Measurements from ENCODE around the gene KCNJ16.

KCNJ16 gene

DNA sequence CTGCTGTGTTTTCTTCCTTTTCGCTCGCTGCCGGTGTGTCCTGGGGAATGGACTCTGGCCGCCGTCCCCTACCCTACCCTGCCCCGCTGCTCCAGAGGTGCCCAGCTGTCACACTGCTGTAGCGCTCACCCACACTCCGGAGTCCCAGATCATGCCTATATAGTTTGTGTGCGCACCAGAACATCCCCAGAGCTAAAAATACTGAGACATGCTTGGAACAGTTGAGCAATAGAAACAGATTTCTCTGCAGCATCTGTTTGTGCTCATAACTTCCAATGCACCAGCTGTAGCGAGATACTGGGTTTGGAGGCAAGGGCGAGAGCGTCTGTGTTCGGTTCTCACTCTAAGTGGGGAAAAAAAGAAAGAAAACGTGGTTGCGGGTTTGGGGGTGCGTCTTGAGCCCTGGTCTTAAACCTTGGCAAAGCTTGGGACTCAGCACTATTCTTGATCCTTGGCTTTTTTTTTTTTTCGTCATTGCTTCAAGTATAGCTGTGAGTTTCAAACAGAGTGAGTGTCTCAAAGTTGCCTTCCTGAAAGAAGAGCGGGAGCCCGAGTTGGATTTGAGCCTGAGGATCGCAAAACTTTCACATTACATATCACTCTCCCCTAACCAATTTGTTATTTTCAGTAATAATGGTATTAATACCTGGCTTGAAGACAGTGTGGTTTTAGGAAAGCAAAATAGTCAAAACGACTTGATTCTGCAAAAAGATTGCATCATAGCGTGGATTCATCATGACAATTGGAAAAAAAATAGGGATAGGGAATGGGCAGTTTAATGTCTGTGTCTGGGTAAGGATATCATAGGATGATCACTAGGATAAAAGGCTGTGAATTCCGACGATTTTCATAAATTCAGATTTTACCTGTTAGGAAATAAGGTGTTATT, 94.9 kb downstream of the KCNJ16 start:
- DNase-seq (ENCODE audit: low read depth) = peak; percentile 72

DNA sequence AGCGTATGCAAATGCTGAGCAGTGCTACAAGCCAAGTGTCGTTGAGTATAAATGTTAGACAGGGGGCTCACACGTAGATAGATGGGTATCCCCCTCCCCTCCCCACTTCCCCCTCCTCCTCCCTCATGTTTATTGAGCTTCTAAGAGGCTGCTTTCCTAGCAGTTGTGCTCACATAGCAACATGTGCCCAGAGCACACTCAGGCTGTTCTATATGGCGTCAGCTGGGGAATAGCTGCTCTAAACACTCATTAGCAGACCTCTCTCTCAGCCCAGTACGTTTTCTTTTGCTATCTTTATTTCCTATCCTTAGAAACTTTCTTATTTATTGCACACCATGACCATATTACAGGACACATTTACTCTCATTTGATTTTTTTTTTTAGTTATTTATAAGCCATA, 96.1 kb downstream of the KCNJ16 start:
- DNase-seq (ENCODE audit: low read depth) = no peak

DNA sequence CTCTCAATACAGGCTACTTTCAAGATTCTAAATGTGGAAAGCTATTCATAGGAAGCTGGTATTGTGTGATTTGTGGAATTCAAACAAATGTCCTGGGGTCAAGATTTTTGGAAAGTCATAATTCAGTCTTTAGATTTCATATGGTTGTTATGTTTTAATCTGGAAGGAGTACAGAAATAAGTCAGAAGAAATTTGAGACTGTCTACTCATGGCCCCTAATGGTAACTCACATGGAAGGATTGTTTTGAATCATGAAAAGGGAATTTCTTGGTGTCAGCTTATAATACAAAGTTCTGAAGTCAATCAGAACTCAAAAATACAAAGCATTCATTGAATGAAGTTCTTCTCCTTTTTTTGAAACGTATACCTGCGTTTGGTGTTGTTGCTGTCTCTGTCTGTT, 97.4 kb downstream of the KCNJ16 start:
- no peak for DNase-seq (ENCODE audit: low read depth)

DNA sequence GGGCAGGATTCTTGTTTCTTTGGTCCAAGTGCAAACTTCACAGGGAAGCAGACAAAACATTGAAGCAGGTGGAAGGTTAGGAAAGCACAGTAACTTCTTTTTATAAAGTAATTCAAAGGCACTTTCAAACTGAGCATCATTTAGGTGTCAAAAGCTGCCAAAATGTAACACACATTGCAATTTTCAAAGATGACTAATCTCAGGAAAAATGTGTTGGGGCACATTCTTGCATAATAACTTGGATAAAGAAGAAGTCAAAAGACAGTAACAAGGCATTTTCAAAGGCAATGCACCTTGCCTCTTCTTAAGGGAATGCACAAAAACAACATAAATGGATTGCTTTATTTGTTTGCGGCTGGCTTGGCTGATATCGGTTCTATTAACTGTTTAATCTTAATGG, 97.9 kb downstream of the KCNJ16 start:
- peak; percentile 23 for DNase-seq (ENCODE audit: low read depth)

DNA sequence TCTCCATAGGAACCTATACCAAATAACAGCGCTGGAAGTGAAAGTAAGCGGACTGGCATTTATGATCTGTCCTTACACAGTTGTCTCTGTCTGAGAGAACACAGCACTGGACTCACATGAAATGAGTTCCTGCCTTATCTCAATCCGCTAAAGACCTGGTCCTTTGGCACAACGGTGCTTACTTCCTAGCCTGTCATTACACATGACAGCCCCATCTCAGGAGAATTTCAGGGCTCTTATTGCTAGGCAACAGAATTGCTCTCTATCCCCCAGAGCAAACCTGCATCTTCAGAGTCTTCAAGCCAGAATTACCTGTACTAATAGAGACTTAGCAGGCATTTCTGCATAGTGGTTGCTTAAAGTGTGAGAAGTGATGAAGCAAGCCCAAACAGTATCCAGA, 98.7 kb downstream of the KCNJ16 start:
- DNase-seq (ENCODE audit: low read depth) = no peak

DNA sequence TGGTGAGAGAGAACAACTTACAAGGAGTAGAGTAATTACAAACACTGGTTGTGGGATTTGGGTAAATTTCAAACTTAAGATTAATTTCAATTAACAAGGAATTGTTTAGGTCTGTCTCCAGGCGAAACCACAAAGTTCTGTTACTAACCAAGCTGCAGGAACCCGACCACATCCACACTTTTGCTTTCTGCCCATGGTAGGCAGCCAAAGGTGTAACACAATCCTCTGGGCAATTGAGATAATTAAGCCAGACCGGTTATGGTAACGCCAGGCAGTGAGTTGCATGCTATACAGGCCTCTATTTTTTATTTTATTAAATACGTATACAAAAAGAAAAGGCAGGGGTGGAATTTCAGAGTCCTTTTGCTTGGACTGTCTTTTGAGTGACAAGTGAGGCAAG, 106.4 kb downstream of the KCNJ16 start:
- no peak for DNase-seq (ENCODE audit: low read depth)

DNA sequence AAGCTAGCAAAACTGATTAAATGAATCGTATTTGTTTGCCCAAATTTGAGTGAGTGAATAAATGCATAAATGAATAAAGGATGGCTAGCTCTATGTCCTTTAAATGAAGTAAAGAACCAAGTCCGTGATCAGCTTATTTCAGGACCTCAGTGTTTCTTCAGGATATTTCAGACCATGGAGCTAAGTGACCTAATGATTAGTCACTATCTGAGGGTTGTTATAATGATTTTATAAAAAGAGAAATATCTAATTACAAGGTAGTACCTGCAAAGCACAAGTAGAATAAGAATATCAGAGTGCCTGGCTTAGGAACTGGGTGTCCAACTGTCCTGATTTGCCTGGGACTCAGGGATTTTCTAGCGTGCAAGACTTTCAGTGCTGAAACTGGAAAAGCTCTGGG, 106.8 kb downstream of the KCNJ16 start:
- DNase-seq (ENCODE audit: low read depth) = no peak

DNA sequence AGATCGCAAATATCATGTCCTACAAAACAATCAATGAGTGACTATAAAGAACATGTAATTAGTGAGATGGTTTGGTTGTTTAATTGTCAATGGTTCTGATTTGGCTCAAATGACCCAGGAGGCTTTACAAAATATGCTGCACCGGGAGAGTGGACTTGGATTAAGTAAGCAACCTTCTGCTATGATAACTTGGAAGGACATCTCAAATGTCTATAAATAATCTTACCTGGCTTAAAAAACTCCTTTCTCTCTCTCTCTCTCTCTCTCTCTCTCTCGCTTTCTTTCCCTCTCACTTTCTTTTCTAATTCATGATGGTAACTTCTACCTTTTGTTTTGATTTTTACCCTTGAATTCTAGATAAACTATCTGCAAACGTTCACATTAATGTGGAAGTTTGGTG, 108.5 kb downstream of the KCNJ16 start:
- DNase-seq (ENCODE audit: low read depth) = no peak

DNA sequence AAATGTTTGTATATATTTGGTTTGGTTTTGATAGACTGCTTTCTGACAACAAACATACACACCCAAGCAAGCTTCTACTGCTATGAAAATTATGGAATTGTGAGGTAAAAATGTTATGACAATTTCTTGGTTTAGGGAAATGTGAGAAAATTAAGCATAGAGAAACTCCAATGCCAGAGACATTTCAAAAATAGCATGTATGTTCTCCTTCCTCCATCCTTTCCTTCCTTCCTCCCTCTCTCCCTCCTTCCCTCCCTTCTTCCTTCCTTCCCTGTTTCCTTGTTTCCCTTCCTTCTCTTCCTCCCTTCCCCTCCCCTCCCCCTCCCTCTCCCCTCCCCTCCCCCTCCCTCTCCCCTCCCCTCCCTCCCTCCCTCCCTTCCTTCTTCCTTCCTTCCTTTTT, 109.2 kb downstream of the KCNJ16 start:
- DNase-seq (ENCODE audit: low read depth) = no peak

DNA sequence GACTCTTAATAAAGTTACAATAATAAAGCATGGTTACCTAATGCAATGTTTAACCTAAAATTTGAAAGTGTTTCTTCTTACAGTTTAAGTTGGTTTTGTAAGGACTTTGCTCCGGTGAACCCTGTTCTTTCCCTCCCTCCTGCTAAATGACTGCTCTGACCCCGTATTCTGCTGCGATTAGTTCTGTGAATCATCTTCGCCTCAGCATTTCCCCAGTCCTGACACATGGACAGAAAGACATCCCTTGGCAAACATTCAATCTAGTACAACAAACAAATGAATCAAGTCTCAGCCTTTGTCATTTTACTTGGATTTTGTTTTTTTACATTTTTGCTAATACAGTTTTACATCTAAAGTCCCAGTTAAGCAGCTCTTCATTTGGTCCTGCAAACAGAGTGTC, 109.7 kb downstream of the KCNJ16 start:
- DNase-seq (ENCODE audit: low read depth) = peak; percentile 82

Data from amniotic epithelial cell (primary cell).